GM20000 (cell line): ENCODE measurements around the gene MARCO.

Experiments used
- DNase-seq: peaks from one replicate; pipeline ENCODE4 v3.0.0; 2012; ENCODE audit warnings: low spot score
- CTCF ChIP-seq: IDR thresholded peaks from 2 replicates; pipeline ENCODE4 v1.5.1; 2012; ENCODE audit warnings: mild to moderate bottlenecking, control low read depth; ENCODE audit errors: extremely low read depth, missing control alignments

Gene MARCO

GRCh38 chr2:118975133-118975532, 33.1 kb downstream of the MARCO start:
- DNase-seq: no peak
- no peak for TF ChIP-seq CTCF

DNA sequence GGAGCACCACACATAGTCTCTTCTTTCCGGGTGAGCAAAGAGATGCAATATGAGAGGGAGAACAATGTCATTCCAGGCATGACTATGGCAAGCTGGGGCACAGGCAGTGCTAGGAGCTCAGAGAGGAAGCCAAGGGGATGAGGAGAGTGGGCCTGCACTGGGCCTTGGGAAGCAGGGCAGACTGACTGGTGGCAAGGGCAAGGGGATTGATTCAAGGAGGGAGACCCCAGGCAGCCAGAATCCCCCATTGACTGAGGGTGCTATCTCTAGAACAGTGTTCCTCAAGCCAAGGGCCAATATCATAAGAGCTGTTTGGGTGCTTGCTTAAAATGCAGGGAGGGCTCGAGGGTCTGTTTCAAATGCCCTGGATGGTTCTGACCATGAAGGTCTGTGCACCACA, 36.1 kb downstream of the MARCO start:
- TF ChIP-seq CTCF: no peak
- DNase-seq: no peak

GRCh38 chr2:118979152-118979861, 37.3 kb downstream of the MARCO start:
- DNase-seq: no peak

GRCh38 chr2:118980022-118980421, 38.0 kb downstream of the MARCO start:
- no peak for DNase-seq
- TF ChIP-seq CTCF: no peak

More at GRCh38 chr2:118979152-118979861, 37.3 kb downstream of the MARCO start:
- TF ChIP-seq CTCF: no peak

- TF ChIP-seq CTCF: no peak
These were observed 38.6 kb downstream of the MARCO start for GRCh38 chr2:118980573-118980972.

GRCh38 chr2:118981632-118982031, 39.6 kb downstream of the MARCO start:
- no peak for TF ChIP-seq CTCF
- no peak for DNase-seq

More at GRCh38 chr2:118980573-118980972, 38.6 kb downstream of the MARCO start:
- no peak for DNase-seq

GRCh38 chr2:118982039-118982438, 40.0 kb downstream of the MARCO start:
- TF ChIP-seq CTCF: no peak
- DNase-seq: no peak
